Bone marrow (tissue), 2 donors: ENCODE data around the gene NUB1.
"Not testable (repeated sequence)": the region's sequence is repeated elsewhere in the genome, so short reads cannot be mapped to it uniquely, and the experiment has no call there.

Source experiments
- DNase-seq, 2 donors: peaks; one replicate each; lab custom pipeline; 2025; lab: John Stamatoyannopoulos, UW

Gene NUB1

GRCh38 chr7:151341357-151342101 lies at the start of gene NUB1:
TSS of gene NUB1 (plus strand) at chr7:151341812. CDS start at chr7:151345350, 3,538 bp downstream.
- DNase-seq = peak; percentile 26 to 90

GRCh38 chr7:151292850-151293249 lies 48.8 kb upstream of the NUB1 start:
- no peak for DNase-seq

DNA sequence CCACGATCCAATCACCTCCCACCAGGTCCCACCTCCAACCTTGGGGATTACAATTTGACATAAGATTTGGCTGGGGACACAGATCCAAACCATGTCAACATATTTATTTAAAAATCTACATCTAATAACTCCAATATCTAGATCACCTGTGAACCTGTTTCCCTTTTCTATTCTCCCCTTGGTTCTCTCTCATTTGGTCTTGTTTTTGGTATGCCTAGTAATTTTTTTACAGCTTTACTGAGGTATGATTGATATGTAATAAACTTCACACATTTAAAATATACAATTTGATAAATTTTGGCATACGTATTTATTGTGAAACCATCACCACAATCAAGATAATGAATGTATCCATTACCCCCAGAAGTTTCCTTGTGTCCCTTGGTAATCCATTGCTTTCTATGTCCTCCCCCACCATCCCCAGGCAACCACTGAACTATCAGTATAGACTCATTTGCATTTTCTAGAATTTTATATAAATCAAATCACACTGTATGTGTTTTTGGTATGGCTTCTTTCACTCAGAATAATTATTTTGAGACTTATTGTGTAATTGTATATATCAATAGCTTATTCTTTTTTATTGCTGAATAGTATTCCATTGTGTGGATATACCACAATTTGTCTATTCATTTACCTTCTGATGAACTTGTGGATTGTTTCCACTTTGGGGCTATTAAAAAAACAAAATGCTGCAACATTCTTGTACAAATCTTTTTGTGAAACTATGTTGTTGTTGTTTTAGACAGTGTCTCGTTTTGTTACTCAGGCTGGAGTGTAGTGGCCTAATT lies 45.2 kb upstream of the NUB1 start:
- DNase-seq = no peak

- no peak for DNase-seq
Observed at GRCh38 chr7:151298765-151299164, 42.8 kb upstream of the NUB1 start.

GRCh38 chr7:151299530-151299929 lies 42.1 kb upstream of the NUB1 start:
- no peak for DNase-seq

DNA sequence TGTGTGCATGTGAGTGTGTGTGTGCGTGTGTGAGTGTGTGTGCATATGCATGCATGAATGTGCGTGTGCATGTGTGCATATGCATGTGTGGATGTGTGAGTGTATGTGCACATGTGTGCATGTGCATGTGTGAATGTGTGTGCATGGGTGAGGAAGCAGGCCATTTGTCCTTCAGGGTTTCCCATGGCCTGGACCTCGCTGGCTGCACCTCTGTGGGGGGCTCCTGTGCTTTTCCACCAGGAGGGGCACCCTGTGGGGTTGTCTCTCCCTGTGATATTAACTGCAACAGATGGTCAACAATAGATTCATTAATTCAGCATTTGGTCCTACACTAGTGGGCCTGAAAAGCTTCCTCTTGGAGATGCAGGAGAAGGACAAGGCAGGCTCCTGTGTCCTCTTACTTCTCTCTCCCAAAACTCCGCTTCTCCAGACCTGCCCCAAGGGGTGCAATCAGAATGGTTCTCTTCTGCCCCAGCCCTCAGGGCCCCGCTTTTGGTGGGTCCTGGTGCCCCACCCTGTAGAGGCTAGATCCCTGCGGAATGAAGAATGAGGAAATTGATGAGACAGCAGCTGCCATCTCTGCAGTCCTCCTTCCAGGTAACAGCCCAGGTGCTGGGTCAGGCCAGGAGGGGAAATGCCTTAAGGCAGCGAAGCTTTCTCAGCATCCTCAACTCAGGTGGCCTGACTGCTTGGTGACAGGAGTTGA lies 41.5 kb upstream of the NUB1 start:
- no peak for DNase-seq

- no peak for DNase-seq
Observed at GRCh38 chr7:151301471-151302462, 39.8 kb upstream of the NUB1 start.

DNA sequence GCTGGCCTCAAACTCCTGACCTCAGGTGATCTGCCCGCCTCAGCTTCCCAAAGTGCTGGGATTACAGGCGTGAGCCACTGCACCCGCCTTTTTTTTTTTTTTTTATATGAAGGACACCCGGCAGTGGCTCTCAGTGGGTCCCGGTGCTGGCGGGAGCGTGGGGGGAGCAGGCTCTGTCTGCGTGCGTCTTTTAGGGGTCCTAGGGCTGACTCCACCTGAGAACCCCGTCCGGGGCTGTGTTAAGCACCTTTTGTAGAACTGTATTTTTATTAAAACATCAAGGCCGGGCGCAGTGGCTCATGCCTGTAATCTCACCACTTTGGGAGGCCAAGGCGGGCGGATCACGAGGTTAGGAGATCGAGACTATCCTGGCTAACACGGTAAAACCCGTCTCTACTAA lies 37.4 kb upstream of the NUB1 start:
- not testable (repeated sequence) for DNase-seq

DNA sequence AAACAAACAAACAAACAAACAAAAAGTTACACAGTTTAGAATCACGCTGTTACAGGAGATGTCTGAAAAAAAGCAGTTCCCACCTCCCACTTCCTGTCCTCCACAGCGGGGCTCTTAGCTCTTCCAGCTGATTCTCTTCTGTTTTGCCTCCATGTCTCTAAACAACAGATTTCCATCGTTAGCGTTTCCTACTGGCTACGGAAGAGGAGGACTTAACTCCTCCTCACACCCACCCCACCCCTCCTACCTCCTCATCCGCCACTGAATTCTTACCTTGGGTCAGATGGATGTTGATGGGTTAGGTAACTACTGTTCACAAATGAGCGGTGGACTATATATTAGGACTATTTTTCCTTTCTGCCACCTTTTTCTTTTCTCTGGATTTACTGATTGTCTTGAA lies 36.8 kb upstream of the NUB1 start:
- no peak for DNase-seq

- DNase-seq = no peak
Observed at GRCh38 chr7:151306374-151306773, 35.2 kb upstream of the NUB1 start.

- no peak for DNase-seq
Observed at GRCh38 chr7:151306860-151307259, 34.8 kb upstream of the NUB1 start.

GRCh38 chr7:151307536-151307935 lies 34.1 kb upstream of the NUB1 start:
- no peak for DNase-seq

DNA sequence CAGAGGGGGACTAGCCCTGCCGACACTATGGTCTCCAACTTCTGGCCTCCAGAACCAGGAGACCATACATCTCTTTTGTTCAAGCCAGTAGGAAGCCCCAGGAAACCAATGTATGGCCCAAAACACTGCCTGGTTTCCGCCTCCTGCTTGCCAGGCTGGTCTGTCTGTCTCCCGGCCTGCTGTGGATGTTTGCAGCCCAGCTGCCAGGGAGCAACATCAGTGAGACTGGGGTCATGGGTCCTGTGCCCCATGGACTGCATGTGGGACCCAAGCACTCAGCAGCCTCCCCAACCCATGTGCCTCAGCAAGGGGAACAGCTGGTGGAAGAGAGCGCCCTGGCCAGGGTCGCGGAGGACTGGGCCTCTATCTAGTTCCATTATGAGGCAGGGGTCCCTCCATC lies 33.4 kb upstream of the NUB1 start:
- no peak for DNase-seq

GRCh38 chr7:151308791-151309190 lies 32.8 kb upstream of the NUB1 start:
- DNase-seq = no peak

DNA sequence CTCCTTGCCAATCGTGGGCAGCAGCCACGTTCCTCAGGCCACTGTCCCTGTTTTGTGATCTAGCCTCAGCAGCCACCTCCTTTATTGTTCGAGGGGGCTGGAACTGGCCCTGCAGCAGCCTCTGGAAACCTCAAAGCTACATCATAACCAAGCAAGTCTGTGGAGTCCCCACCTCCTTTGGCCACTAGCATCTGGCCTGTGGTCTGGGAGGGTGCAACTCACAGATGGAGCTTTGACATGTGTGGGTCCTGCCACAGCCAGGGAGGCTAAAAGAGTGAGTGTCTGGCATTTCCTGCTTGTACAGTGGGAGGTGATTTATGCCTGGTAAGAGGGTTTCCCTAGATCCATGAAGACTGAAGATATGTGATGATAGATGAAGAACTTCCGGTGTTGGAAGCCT lies 32.3 kb upstream of the NUB1 start:
- DNase-seq = no peak

DNA sequence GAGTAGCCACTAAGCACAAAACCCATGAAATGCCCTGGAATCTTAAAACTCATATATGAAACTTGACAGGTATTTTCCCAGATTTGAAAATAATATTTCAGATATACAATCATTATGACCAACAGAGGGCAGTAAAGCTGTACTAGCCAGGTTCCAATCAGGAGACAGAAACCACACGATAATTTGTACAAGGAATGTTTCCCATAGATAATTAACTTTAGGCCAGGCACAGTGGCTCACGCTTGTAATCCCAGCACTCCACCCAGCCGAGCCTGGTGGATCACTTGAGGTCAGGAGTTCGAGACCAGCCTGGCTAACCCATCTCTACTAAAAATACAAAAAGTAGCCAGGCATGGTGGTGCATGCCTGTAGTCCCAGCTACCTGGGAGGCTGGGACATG lies 31.0 kb upstream of the NUB1 start:
- DNase-seq = no peak

DNA sequence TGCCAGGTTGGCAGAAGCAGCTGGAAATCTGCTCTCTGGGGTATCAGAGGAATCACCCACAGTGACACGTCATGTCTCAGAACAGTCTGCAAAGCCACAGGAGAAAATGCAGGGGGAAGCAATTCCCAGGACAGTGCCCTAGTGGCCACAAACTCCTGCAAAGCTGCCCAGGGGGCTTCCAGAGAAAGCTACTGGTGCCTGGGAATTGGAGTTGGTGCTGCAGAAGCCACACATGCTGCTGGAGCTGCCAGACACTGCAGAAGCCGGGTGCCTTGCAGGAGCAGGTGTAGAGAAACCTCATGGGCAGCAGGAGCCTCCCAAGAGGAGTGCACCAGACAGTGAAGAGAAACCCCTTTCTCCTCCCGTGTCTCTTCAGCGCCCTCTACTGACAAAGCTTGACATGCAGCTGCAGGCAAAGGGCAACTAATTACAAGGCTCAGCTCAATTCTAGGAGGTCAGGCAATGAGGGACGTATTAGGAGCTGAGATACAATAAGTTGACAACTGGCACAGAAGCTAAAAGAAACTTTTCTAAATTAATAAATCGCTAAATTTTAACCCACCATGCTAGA lies 30.2 kb upstream of the NUB1 start:
- DNase-seq = no peak

- no peak for DNase-seq
Observed at GRCh38 chr7:151312356-151312755, 29.3 kb upstream of the NUB1 start.

DNA sequence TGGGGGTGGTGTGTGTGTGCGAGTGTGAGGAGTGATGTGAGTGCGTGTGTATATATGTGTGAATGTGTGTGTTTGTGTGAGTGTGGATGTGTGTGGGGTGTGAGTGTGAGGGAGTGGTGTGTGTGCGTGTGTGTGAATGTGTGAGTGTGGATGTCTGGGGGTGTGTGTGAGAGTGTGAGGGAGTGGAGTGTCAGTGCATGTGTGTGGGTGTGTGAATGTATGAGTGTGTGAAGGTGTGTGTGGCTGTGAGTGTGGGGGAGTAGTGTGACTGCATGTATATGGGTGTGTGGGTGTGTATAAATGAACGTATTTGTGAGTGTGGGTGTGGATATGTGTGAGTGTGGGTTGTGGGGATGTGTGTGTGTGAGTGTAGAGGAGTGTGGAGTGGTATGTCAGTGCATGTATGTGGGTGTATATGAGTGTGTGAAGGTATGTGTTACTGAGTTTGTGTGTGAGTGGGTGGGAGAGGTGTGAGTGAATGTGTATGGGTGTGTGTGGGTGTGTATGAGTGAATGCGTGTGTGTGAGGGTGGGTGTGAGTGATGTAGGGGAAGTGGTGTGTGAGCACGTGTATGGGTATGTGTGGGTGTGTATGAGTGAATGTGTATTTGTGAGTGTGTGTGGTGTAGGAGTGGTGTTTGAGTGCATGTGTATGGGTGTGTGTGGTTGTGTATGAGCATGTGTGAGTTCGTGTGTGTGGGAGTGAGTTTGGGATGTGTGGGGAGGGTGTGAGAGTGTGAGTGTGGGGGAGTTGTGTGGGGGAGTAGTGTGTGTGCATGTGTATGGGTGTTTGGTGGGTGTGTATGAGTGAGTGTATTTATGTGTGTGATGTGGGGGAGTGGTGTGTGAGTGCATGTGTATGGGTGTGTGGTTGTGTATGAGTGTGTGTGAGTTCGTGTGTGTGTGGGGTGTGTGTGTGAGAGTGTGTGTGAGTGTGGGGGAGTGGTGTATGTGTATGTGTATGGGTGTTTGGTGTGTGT lies 28.5 kb upstream of the NUB1 start:
- DNase-seq = no peak

DNA sequence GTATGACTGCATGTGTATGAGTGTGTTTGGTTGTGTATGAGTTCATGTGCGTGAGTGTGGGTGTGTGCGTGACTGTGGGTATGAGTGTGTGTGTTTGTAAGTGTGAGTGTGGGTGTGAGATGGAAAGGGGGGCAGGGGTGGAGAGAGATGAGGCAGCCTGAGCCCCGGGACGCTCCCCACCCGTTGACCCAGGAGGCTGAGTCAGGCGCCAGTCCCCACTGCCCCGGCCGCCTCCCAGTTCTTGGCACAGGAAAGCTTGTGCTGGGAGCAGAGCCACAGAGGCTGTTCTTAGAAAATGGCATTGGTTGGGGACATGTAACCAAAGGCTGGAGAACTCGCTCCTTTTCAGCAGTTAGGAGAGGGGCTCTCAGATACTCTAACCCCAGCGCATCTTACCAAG lies 27.8 kb upstream of the NUB1 start:
- no peak for DNase-seq
